ENCODE data around the gene ALDH3B2. TPM values are rescaled to one million over a fixed set of nuclear protein-coding genes. Genes with fewer than 3 reads are reported as not detected.

ALDH3B2 gene
- total RNA-seq, 4 donors from 2014 or later: 3.4 TPM; not detected in 3

- H3K4me1 ChIP-seq: no peaks in the 10 kb centered on the region
Observed at GRCh38 chr11:67671211-67671520, 3.3 kb downstream of the ALDH3B2 start.

GRCh38 chr11:67670316-67671210 is 3.9 kb downstream of the ALDH3B2 start:
- Histone ChIP-seq H3K27ac (no peak overlapping the region), H3K27me3 (peaks cover 48% of the 10 kb centered on the region), H3K9me3 (peaks cover 0 to 1% (median 0%) of the 10 kb centered on the region in 3 donors), H3K4me3 (no peak overlapping the region), H3K4me1 (no peaks in the 10 kb centered on the region), H3K36me3 (no peaks in the 10 kb centered on the region)
- WGBS, 2 donors (ENCODE audit: low coverage in 1 of 2): 81% methylated on average over 3 of the region's 23 CpGs; no CpG with 5 or more reads in 1 of the 2 donors
- no peak for ATAC-seq
- no peak for TF ChIP-seq EP300 (IDR thresholded peaks at IDR 0.05)

More at GRCh38 chr11:67671211-67671520, 3.3 kb downstream of the ALDH3B2 start:
- TF ChIP-seq EP300 (IDR thresholded peaks at IDR 0.05) (no peak), POLR2A (IDR thresholded peaks at IDR 0.05) (no peak), POLR2AphosphoS5 (IDR thresholded peaks at IDR 0.05) (no peak)
- TF ChIP-seq, protein P1, sequence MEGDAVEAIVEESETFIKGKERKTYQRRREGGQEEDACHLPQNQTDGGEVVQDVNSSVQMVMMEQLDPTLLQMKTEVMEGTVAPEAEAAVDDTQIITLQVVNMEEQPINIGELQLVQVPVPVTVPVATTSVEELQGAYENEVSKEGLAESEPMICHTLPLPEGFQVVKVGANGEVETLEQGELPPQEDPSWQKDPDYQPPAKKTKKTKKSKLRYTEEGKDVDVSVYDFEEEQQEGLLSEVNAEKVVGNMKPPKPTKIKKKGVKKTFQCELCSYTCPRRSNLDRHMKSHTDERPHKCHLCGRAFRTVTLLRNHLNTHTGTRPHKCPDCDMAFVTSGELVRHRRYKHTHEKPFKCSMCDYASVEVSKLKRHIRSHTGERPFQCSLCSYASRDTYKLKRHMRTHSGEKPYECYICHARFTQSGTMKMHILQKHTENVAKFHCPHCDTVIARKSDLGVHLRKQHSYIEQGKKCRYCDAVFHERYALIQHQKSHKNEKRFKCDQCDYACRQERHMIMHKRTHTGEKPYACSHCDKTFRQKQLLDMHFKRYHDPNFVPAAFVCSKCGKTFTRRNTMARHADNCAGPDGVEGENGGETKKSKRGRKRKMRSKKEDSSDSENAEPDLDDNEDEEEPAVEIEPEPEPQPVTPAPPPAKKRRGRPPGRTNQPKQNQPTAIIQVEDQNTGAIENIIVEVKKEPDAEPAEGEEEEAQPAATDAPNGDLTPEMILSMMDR (IDR thresholded peaks at IDR 0.05): no peak
- H3K4me3 ChIP-seq: no peak overlapping the region
- no peaks in the 10 kb centered on the region for H3K36me3 ChIP-seq
- WGBS, 2 donors (ENCODE audit: low coverage in 1 of 2): 60 to 100% methylated on average over 2 of the region's 8 CpGs
- H3K27me3 ChIP-seq: peaks cover 53% of the 10 kb centered on the region
- H3K9me3 ChIP-seq: peaks cover 0 to 7% (median 0%) of the 10 kb centered on the region in 3 donors
- no peak for ATAC-seq
- no peak overlapping the region for H3K27ac ChIP-seq

DNA sequence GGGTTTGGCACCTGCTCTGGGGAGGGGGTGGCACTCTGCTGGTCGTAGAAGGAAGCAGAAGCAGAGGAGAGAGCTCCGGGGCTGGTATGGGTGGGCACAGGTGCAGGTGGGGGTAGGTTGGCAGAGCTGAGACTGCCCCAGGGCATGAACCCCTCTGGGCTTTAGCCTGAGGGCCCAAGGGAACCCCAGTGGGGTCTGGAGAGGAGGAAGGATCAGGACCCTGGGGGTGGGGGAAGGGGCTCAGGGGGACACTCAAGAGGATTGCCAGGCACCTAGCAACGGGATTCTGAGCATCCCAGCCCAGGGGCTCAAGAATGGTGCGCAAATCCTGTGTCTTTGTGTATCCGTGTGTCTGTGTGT is 6.3 kb downstream of the ALDH3B2 start:
- no peaks in the 10 kb centered on the region for H3K4me1 ChIP-seq
- no peak overlapping the region for H3K4me3 ChIP-seq
- H3K9me3 ChIP-seq: no peaks in the 10 kb centered on the region
- H3K27me3 ChIP-seq: peaks cover 24% of the 10 kb centered on the region
- WGBS, 2 donors (ENCODE audit: low coverage in 1 of 2): 67% methylated on average over 1 of the region's 5 CpGs; no CpG with 5 or more reads in 1 of the 2 donors
- TF ChIP-seq EP300 (IDR thresholded peaks at IDR 0.05) (no peak), POLR2A (IDR thresholded peaks at IDR 0.05) (no peak), POLR2AphosphoS5 (IDR thresholded peaks at IDR 0.05) (no peak)
- TF ChIP-seq, protein P1 (IDR thresholded peaks at IDR 0.05): no peak
- H3K36me3 ChIP-seq: no peaks in the 10 kb centered on the region
- ATAC-seq: no peak
- H3K27ac ChIP-seq: no peak overlapping the region

GRCh38 chr11:67667490-67668191 is 6.8 kb downstream of the ALDH3B2 start:
- 50 to 63% methylated on average over 2 to 4 of the region's 26 CpGs for WGBS, 2 donors (ENCODE audit: low coverage in 1 of 2)
- TF ChIP-seq POLR2A (IDR thresholded peaks at IDR 0.05) (no peak), POLR2AphosphoS5 (IDR thresholded peaks at IDR 0.05) (no peak), EP300 (IDR thresholded peaks at IDR 0.05) (no peak)
- TF ChIP-seq, protein P1 (IDR thresholded peaks at IDR 0.05): no peak
- H3K27me3 ChIP-seq: peaks cover 19% of the 10 kb centered on the region
- no peak overlapping the region for H3K27ac ChIP-seq
- no peaks in the 10 kb centered on the region for H3K9me3 ChIP-seq
- no peaks in the 10 kb centered on the region for H3K4me1 ChIP-seq
- no peak overlapping the region for H3K4me3 ChIP-seq
- ATAC-seq: no peak
- H3K36me3 ChIP-seq: no peaks in the 10 kb centered on the region

DNA sequence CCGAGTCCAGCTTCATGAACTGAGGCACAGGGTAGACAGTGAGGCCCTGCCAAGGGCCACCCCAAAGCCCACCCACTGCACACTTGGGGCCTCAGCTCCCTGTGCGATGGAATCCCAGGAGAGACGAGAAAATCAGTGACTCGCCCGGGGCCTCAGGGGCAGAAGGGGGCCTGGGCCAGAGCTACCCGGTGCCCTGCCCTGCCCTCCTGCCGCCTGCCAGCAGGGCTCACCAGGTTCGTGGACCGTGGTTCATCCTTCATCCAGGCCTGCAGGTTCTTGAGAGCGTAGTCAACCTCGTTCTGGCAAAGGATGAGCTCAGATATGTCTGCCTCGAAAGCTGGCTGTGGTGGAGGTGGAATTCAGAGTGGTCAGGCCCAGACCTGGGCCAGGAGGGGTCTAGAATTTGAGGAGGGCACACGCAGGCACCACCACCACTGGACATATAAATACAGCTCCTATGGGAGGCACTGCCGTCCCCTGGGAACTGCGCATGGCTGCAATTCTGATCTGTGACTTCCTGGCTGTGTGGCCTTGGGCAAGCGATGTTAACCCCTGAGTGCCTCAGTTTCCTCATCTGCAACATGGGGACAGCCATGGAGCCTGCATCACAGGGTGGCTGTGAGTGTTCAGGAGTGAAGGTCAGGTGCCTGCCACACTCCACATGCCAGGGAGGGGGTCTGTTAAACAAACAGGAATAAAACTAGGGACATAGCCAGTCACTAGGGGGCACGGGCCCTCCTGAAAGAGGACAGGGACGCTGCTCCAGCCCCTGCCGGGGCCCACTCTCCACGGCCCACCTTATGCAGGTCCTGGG is 7.5 kb downstream of the ALDH3B2 start:
- TF ChIP-seq, protein P1 (IDR thresholded peaks at IDR 0.05): no peak
- TF ChIP-seq EP300 (IDR thresholded peaks at IDR 0.05): no peak
- TF ChIP-seq POLR2A (IDR thresholded peaks at IDR 0.05): no peak
- TF ChIP-seq POLR2AphosphoS5 (IDR thresholded peaks at IDR 0.05): no peak
- Histone ChIP-seq H3K4me1 (no peaks in the 10 kb centered on the region), H3K27me3 (peaks cover 15% of the 10 kb centered on the region), H3K4me3 (no peak overlapping the region), H3K36me3 (no peaks in the 10 kb centered on the region), H3K27ac (no peak overlapping the region), H3K9me3 (no peaks in the 10 kb centered on the region)
- 64% methylated on average over 5 of the region's 20 CpGs; no CpG with 5 or more reads in 1 of the 2 donors for whole genome bisulfite sequencing, 2 donors (ENCODE audit: low coverage in 1 of 2)
- no peak for ATAC-seq

Measured in gastroesophageal sphincter (tissue), 4 donors.